Spleen (tissue), 11 donors: Measurements from ENCODE around the gene PSORS1C2. TPM values are rescaled to one million over a fixed set of nuclear protein-coding genes. Genes with fewer than 3 reads are reported as not detected.
A peak's percentile ranks its signal among the peaks of the same experiment; 100 is the strongest.

Experiments used
- DNase-seq: peaks from one replicate; pipeline ENCODE4 v3.0.0-alpha.2; 2020
- H3K27ac ChIP-seq, 8 donors: fragments of 200-600 bp; sonication (generic) in 7 of 8; 1 replicate in 4 of 8; 2 replicates in 4 of 8; pipeline versions ENCODE4 v1.5.0 to v1.8.0; 2016 to 2021; ENCODE audit warnings: inconsistent platforms in 4 of 8, mild to moderate bottlenecking in 4 of 8, moderate library complexity in 1 of 8
- H3K27me3 ChIP-seq, 7 donors: fragments of 200-600 bp; sonication (generic) in 6 of 7; replicated peaks in 1 of 7; 1 replicate in 4 of 7; 2 replicates in 3 of 7; pipeline versions ENCODE4 v1.5.0 to v1.8.0; 2016 to 2021; ENCODE audit warnings: inconsistent platforms in 3 of 7, mild to moderate bottlenecking in 1 of 7
- H3K36me3 ChIP-seq, 6 donors: fragments of 200-600 bp; sonication (generic) in 5 of 6; 1 replicate in 4 of 6; 2 replicates in 2 of 6; pipeline versions ENCODE4 v1.5.0 to v1.8.0; 2016 to 2021; ENCODE audit warnings: inconsistent platforms in 2 of 6
- H3K4me1 ChIP-seq, 6 donors: fragments of 200-600 bp; sonication (generic) in 5 of 6; 1 replicate in 3 of 6; 2 replicates in 3 of 6; pipeline versions ENCODE4 v1.5.0 to v1.8.0; 2016 to 2021; ENCODE audit warnings: inconsistent platforms in 3 of 6
- H3K4me3 ChIP-seq, 8 donors: fragments of 200-600 bp; sonication (generic) in 7 of 8; 1 replicate in 4 of 8; 2 replicates in 4 of 8; pipeline versions ENCODE4 v1.5.0 to v1.8.0; 2016 to 2021; ENCODE audit warnings: inconsistent platforms in 4 of 8, mild to moderate bottlenecking in 4 of 8, moderate library complexity in 2 of 8
- H3K9me3 ChIP-seq, 8 donors: fragments of 200-600 bp; sonication (generic) in 7 of 8; 1 replicate in 4 of 8; 2 replicates in 4 of 8; pipeline versions ENCODE4 v1.5.0 to v1.8.0; 2016 to 2021; ENCODE audit warnings: inconsistent platforms in 4 of 8
- POLR2A ChIP-seq, 3 donors: fragments of 450-650 bp; IDR thresholded peaks; one replicate each; pipeline ENCODE4 v1.5.1; 2017; ENCODE audit warnings: antibody characterized with exemption in 3 of 3, mild to moderate bottlenecking in 1 of 3
- POLR2AphosphoS5 ChIP-seq, 3 donors: sonication (generic); formaldehyde crosslinking; IDR thresholded peaks; one replicate each; pipeline ENCODE4 v1.5.1; 2017; ENCODE audit warnings: antibody characterized with exemption in 3 of 3
- WGBS, 5 donors: extraction: QIAGEN DNeasy Blood & Tissue Kit in 3 of 5; methylation state at CpG; one replicate each; pipeline versions ENCODE4 v1.1.5 to v1.1.7; 2013 to 2018; 5-methylcytosine and 5-hydroxymethylcytosine counted together
- intact Hi-C: fragments of 100-400 bp; cut with DNase I; formaldehyde crosslinking; loops from one replicate; pipeline ENCODE4 v1.15.0; 2023; ENCODE audit warnings: low total_unique reads
- polyA plus RNA-seq, 3 donors: library from polyadenylated mRNA; stranded (reverse); fragments of 200-250 nt; gene quantifications; one replicate each; pipeline ENCODE4 v1.2.1, GENCODE V29; 2013
- total RNA-seq, 7 donors: library from RNA; depleted of rRNA in 3 of 7; stranded (reverse); fragments of >200 nt in 3 of 7; fragmentation: NEBNext Ultra II Directional in 4 of 7; extraction: Animal tissue kit (Norgen Biotek cat#: 25700) in 4 of 7; gene quantifications; one replicate each; pipeline versions ENCODE4 v1.1.0 to v1.2.1, GENCODE V29; 2016 to 2021
- TF ChIP-seq, protein P1 (sequence below), 11 experiments: fragments of 200-600 bp in 7 of 11; fragments of 450-650 bp in 4 of 11; sonication (generic) in 4 of 11; IDR thresholded peaks in 8 of 11; conservative IDR thresholded peaks in 3 of 11; 1 replicate in 7 of 11; 2 replicates in 4 of 11; pipeline versions ENCODE4 v1.4.0 to v1.8.0; 2016 to 2021; ENCODE audit warnings: antibody characterized with exemption in 11 of 11, inconsistent platforms in 4 of 11, mild to moderate bottlenecking in 1 of 11
- donor health status: healthy with polysubstance abuse.
- donor health status: DM: no; HTN: no; CAD: no; lungs with moderate emphysema.
- donor health status: DM: no; HTN: no; CAD: no.
- donor health status: Bipolar disorder and iron deficiency.
- donor health status: healthy.
- donor health status: DM: no; HTN: no; CAD: no.
- donor health status: DM: yes; HTN: yes; CAD: no.

Gene PSORS1C2
- total and polyA plus RNA-seq, 10 donors = not detected

DNA sequence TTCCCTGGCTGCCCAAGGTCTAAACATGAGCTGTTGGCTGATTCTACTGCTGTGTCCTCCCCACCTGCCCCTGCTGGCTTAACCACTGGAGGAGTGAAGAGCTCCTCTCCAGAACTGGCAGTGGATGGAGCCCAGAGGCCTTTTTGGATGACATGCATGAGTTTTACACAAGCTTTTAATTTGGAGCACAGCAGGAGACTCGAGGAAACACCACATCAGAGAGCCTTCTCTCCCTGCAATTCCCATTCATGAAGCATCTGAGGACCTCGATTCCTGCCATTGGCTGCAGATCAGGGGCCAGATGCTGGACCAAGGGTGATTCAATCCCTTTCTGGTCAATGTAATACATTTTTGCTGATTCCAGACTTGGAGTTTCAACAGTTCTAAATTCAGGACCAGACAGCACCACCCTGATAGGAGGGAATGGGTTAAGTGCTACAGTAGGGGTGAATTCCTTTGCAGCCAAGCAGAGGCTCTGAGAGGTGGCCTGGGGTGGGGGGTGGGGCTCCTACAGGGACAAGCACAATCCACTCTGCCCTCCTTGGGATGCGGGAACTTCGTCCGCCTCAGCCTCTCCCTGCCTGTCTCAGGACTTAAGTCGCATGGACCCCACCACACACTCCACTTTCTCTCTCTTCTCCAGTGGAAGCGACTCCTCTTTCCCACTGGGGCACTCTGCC is 24.9 kb downstream of the PSORS1C2 start:
- DNase-seq = peak; percentile 19
- H3K4me1 ChIP-seq = peaks cover 0 to 22% (median 0%) of the 10 kb centered on the region in 6 donors
- H3K36me3 ChIP-seq = no peaks in the 10 kb centered on the region
- peak overlapping the region in 2 of 8 donors; percentile 53 to 57 for H3K27ac ChIP-seq
- peaks cover 0 to 45% (median 0%) of the 10 kb centered on the region in 7 donors for H3K27me3 ChIP-seq
- H3K4me3 ChIP-seq = no peak overlapping the region
- H3K9me3 ChIP-seq = no peaks in the 10 kb centered on the region
- WGBS, 5 donors = 69 to 92% (median 87%) methylated on average over 6 to 7 of the region's 7 CpGs
- no peak for TF ChIP-seq POLR2A (IDR thresholded peaks at IDR 0.05)
- no peak for TF ChIP-seq POLR2AphosphoS5 (IDR thresholded peaks at IDR 0.05)
- TF ChIP-seq, protein P1, sequence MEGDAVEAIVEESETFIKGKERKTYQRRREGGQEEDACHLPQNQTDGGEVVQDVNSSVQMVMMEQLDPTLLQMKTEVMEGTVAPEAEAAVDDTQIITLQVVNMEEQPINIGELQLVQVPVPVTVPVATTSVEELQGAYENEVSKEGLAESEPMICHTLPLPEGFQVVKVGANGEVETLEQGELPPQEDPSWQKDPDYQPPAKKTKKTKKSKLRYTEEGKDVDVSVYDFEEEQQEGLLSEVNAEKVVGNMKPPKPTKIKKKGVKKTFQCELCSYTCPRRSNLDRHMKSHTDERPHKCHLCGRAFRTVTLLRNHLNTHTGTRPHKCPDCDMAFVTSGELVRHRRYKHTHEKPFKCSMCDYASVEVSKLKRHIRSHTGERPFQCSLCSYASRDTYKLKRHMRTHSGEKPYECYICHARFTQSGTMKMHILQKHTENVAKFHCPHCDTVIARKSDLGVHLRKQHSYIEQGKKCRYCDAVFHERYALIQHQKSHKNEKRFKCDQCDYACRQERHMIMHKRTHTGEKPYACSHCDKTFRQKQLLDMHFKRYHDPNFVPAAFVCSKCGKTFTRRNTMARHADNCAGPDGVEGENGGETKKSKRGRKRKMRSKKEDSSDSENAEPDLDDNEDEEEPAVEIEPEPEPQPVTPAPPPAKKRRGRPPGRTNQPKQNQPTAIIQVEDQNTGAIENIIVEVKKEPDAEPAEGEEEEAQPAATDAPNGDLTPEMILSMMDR (IDR thresholded peaks at IDR 0.05 in 8 of 11, conservative IDR thresholded peaks at IDR 0.05 in 3 of 11) = no peak
- intact Hi-C loops = no loop called here

DNA sequence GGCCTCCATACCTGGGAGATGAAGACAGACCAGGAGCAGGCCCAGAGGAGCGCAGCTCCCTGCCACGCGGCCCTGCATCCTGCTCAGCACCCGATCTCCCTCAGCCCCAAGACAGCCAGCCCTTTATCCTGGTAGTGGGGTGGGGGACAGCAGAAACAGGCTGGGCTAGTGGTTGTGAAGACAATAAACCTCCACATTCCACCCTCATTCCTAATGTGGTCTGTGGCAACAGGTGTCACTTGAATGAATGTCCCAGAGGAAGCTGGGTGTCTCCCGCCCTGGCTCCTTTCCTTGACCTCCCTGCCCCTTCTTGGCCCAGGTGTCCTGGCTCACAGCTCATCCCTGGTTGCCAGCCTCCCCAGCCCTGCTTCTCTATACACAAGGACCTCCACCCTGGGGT is 26.4 kb downstream of the PSORS1C2 start, which contains the start of gene C6orf15:
Gene C6orf15 (minus strand): TSS at position 98 of the 400 bp plus-strand sequence. CDS start 20 bp downstream, at position 78.
- TF ChIP-seq POLR2AphosphoS5 (IDR thresholded peaks at IDR 0.05) = no peak
- TF ChIP-seq, protein P1 (IDR thresholded peaks at IDR 0.05 in 8 of 11, conservative IDR thresholded peaks at IDR 0.05 in 3 of 11) = no peak
- TF ChIP-seq POLR2A (IDR thresholded peaks at IDR 0.05) = no peak
- Histone ChIP-seq H3K4me3 (no peak within 1 kb of the TSS), H3K36me3 (no peaks in the 10 kb centered on the region), H3K9me3 (no peaks in the 10 kb centered on the region), H3K4me1 (peaks cover 0 to 22% (median 0%) of the 10 kb centered on the region in 6 donors), H3K27me3 (peaks cover 0 to 47% (median 0%) of the 10 kb centered on the region in 7 donors), H3K27ac (no peak within 1 kb of the TSS)
- WGBS, 5 donors = 82 to 93% (median 87%) methylated on average over 5 of the region's 5 CpGs
- intact Hi-C loops = no loop called here
- DNase-seq = peak; percentile 52

DNA sequence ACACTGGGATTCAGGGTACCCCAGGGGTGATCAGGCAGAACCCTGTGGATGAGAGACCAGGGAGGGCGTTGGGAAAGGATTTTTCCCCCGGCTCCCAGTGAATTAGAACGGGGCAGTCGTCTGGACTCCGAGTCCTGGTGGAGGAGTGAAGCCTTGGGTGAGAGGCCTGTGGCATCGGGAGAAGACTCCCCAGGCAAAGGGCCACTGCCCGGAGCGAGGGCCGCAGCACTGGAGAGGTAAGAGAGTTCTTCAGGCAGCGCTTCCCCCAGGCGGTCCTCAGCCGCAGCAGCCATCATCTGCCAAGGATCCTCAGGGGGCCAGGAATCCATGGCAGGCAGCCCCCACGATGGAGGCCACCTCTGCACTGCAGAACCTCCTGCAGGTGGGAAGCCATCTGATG is 27.2 kb downstream of the PSORS1C2 start:
- Histone ChIP-seq H3K4me1 (peaks cover 0 to 22% (median 0%) of the 10 kb centered on the region in 6 donors), H3K9me3 (no peaks in the 10 kb centered on the region), H3K27ac (no peak overlapping the region), H3K4me3 (no peak overlapping the region), H3K27me3 (peaks cover 0 to 46% (median 0%) of the 10 kb centered on the region in 7 donors), H3K36me3 (no peaks in the 10 kb centered on the region)
- peak; percentile 61 for DNase-seq
- intact Hi-C loops = no loop called here
- 84 to 93% (median 88%) methylated on average over 9 to 13 of the region's 13 CpGs for WGBS, 5 donors
- TF ChIP-seq, protein P1 (IDR thresholded peaks at IDR 0.05 in 8 of 11, conservative IDR thresholded peaks at IDR 0.05 in 3 of 11) = no peak
- TF ChIP-seq POLR2A (IDR thresholded peaks at IDR 0.05) (no peak), POLR2AphosphoS5 (IDR thresholded peaks at IDR 0.05) (no peak)

DNA sequence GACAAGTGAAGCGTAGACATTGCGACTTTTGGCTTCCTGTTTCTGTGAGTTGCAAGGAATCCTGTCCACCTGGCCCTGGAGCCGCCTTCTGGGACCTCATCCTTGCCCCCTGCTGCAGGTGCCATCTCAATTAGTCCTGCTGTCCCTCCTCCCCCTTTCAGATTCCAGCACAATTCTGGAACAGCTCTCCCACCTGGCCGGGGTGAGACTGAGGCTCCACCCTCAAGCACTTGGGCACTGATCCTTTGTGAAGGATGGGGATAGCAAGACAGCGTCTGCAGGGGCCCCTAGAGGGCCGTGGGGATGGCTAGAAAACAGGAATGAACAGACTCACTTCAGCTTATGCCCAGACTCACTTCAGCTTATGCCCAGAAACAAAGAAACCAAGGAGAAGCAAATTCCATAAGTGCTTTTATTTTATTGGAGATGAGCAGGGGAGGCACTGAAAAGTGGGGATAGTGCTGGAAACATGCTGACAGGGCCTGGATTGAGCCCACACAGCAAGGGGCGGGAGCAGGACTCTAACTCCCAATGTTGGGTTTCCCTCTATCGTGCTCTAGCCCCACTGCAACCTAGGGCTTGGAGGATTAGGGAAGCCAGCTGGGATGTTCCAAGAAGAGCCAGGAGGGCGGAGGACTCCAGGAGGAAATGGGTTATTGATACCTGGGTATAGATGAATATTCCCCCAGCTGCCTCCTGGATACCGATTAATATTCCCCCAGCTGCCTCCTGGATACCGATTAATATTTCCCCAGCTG is 27.9 kb downstream of the PSORS1C2 start:
- Histone ChIP-seq H3K27ac (no peak overlapping the region), H3K36me3 (no peaks in the 10 kb centered on the region), H3K27me3 (peaks cover 0 to 39% (median 0%) of the 10 kb centered on the region in 7 donors), H3K9me3 (no peaks in the 10 kb centered on the region), H3K4me1 (peaks cover 0 to 17% (median 0%) of the 10 kb centered on the region in 6 donors), H3K4me3 (no peak overlapping the region)
- DNase-seq = peak; percentile 18
- WGBS, 5 donors = 75 to 82% (median 80%) methylated on average over 11 of the region's 11 CpGs
- TF ChIP-seq, protein P1 (IDR thresholded peaks at IDR 0.05 in 8 of 11, conservative IDR thresholded peaks at IDR 0.05 in 3 of 11) = no peak
- TF ChIP-seq POLR2A (IDR thresholded peaks at IDR 0.05) = no peak
- TF ChIP-seq POLR2AphosphoS5 (IDR thresholded peaks at IDR 0.05) = no peak
- intact Hi-C loops = no loop called here
